ENCODE data around the gene INPP5B. TPM values are rescaled to one million over a fixed set of nuclear protein-coding genes. Genes with fewer than 3 reads are reported as not detected.
A peak's percentile ranks its signal among the peaks of the same experiment; 100 is the strongest.
"Not testable (repeated sequence)": the region's sequence is repeated elsewhere in the genome, so short reads cannot be mapped to it uniquely, and the experiment has no call there.

The INPP5B gene
- total RNA-seq, 2 donors from 2014 or later, result 13.4 to 19.7 TPM

DNA sequence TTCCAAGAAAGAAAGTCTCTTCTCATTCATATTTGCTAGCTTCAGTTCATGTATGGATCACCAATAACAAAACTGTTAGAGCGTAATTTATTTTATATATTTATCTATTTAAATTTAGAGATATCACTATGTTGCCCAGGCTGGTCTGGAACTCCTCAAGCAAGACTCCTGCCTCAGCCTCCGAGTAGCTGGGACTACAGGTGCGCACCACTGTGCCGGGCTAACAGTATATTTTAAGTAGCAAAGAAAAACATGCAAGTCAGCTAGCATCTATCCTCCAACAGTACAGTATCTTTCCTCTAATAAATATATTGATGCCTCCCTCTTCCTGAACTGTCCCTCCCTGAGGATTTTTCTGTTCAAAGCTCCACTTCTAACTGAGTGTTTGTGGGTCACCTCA is 21.5 kb downstream of the INPP5B start:
- intact Hi-C loops (cut with DNase I), result no loop called here
- DNase-seq, result no peak
- no peak for ATAC-seq

DNA sequence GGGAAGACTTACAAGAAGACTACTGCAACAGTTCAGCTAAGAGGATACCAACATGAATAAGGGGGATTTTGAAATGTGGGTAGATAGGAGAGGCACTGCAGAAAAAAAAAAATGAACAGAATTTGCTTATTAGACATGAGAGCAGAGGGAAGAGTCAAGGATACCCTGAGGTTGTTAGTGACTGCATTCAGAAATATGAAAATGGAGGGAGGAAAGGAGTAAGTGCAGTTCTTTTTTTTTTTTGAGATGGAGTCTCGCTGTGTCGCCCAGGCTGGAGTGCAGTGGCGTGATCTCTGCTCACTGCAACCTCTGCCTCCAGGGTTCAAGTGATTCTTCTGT is 23.3 kb downstream of the INPP5B start:
- no peak for ATAC-seq
- intact Hi-C loops (cut with DNase I), result no loop called here
- no peak for DNase-seq

DNA sequence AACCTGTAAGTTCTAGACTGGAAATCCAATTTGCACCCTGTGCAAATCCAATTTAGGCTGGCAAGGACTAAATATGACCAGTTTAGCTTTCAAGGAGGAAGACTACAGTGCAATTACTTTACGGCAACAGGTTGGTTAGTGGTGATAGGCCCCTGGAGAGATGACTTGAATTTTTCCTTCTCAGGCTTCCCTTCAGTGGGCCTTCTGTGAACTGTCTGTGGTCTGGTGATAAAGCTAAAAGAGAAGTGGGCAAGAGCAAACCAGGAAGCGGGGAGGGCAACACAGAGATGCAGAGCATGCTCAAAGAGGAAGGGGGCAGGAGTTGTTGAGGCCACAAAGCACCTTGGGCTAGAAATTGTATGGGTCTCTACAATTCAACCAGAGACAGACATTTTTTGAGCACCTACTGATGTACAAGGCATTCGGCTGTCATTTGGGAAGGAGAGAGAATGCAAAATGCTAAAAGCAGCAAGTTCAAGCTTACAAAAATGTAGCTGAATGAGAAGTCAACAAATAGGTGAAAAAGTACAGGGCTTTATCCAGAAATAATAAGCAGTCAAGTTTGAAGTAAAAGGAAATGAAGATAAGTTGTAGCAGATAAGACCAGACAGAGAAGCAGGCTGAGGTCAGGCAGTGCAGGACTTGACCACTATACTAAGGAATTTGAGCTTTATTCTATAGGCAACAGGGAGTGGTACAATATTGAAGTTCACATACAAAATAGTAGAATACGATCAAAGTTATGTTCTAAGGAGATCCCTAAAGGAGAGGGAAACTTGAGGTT is 23.9 kb downstream of the INPP5B start:
- no peak for DNase-seq
- intact Hi-C loops (cut with DNase I), result no loop called here
- peak in 1 of 2 donors; percentile 33 for ATAC-seq

- ATAC-seq (no peak), DNase-seq (no peak)
- intact Hi-C loops (cut with DNase I), result no loop called here
Observed at GRCh38 chr1:37919277-37919676, 27.6 kb downstream of the INPP5B start.

DNA sequence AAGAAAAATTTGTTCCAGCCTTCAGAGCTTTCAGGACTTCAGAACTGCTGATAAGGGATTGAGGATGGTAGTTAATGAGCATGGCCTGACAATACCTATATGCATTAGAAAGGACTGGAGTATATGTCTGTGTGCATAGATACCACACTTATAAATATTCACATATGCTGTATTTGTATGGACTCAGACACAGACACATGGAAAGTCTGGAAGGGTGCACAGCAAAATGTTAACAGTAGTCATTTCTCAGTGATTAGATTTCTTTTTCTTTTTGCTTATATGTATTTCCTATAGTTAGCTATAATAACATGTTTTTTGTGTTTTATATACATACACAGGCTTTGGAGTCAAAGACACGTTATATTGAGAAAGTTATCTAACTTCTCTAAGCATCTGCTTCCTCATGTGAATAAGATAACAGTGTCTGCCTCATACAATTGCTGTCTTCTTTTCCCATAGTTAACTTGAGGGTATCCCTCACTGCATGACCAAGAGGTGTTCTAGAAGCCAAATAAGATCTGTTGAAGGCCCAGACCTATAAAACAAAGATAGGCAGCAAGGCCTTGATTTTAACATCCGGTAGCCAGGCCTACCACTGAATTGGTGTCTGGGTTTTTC is 31.3 kb downstream of the INPP5B start:
- DNase-seq, result no peak
- ATAC-seq, result no peak
- intact Hi-C loops (cut with DNase I), result no loop called here

DNA sequence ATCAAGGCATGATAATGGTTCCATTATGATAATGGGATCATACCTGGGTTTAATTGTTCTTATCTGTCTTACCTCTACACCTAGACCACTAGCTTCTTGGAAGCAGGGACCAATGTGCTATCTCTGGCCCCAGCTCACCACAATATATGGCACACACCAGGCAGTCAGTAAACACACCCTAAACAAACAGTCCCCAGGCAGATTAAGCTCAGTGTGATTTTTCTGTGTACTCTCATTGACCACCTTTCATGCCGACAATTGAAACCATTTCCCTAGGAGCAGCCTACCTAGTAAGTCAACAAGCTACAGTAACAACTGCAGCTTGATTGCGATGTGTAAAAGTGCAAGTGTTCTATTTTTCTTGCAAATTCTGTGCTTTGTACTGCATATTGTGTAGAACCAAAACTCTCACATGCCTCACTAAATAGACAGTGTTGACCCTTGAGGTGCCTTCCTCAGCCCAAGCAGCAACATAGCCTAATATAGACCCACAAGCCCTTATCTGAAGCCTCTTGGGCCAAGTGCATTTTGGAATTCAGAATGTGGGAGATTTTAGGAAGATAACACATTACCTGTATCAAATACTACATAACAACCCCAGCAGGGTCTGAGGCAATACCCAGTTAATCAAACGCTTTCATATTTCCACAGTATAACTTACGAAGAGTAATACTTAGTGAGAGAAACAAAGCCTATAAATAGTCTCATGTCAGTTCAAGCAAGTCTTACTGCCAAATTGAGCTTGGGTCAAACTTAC is 32.0 kb downstream of the INPP5B start:
- DNase-seq, result no peak
- ATAC-seq, result peak in 1 of 2 donors; percentile 44
- intact Hi-C loops (cut with DNase I), result no loop called here

DNA sequence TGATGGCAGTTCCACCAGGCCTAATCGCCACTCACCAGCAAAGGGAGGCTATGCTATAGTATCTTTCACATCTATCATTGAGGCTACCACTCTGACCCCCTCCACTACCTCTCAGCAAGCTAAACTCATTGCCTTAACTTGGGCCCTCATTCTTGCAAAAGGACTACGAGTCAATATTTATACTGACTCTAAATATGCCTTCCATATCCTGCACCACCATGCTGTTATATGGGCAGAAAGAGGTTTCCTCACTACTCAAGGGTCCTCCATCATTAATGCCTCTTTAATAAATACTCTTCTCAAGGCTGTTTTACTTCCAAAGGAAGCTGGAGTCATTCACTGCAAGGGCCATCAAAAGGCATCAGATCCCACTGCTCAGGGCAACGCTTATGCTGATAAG is 35.4 kb downstream of the INPP5B start:
- intact Hi-C loops (cut with DNase I); ATAC-seq; DNase-seq: not testable (repeated sequence)

GRCh38 chr1:37910886-37911285 is 36.0 kb downstream of the INPP5B start:
- ATAC-seq; intact Hi-C loops (cut with DNase I): not testable (repeated sequence)

GRCh38 chr1:37908531-37908930 is 38.3 kb downstream of the INPP5B start:
- DNase-seq; ATAC-seq; intact Hi-C loops (cut with DNase I): not testable (repeated sequence)

More at GRCh38 chr1:37910886-37911285, 36.0 kb downstream of the INPP5B start:
- DNase-seq, result not testable (repeated sequence)

GRCh38 chr1:37907416-37908125 is 39.3 kb downstream of the INPP5B start:
- DNase-seq; intact Hi-C loops (cut with DNase I); ATAC-seq: not testable (repeated sequence)

DNA sequence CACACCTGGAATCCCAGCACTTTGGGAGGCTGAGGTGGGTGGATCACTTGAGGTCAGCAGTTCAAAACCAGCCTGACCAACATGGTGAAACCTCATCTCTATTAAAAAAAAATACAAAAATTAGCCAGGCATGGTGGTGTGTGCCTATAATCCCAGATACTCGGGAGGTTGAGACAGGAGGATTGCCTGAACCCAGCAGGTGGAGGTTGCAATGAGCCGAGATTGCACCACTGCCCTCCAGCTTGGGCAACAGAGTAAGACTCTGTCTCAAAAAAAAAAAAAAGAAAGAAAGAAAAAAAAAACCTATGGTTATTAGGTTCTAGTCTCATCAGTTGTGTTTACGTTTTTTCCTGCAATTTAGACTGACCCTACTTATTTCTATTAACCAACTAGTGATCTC is 40.3 kb downstream of the INPP5B start:
- intact Hi-C loops (cut with DNase I); ATAC-seq; DNase-seq: not testable (repeated sequence)

DNA sequence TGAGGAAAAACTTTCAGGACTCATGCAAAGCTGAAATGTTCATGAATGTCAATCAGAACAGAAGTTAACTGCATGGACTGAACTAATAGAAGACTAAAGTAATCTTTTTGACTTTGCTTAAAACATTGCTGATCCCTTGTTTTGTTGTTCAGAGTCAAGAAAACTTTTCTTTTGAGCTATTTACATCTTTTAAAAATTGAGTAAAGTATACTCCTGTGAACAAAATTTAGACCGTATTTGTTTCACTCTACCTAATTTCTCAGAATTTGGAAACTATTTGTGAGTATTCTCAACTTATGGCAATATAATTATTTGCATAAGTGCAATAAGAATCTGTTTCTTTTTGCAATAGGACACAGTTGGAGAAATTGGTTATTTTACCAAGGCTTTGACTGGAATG is 41.1 kb downstream of the INPP5B start:
- DNase-seq (no peak), ATAC-seq (no peak)
- intact Hi-C loops (cut with DNase I), result no loop called here

GRCh38 chr1:37903921-37904320 is 42.9 kb downstream of the INPP5B start:
- intact Hi-C loops (cut with DNase I); ATAC-seq; DNase-seq: not testable (repeated sequence)

DNA sequence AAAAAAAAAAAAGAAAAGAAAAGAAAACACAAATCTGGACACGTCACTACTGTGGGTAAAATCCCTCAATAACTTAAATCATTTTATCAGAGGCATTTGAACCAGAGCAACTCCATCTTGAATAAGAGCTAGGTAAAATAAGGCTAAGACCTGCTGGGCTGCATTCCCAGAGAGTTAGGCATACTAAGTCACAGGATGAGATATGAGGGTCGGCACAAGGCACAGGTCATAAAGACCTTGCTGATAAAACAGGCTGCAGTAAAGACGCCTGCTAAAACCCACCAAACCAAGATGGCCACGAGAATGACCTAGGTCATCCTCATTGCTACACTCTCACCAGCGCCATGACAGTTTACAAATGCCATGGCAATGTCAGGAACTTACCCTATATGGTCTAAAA is 43.9 kb downstream of the INPP5B start:
- intact Hi-C loops (cut with DNase I), result no loop called here
- DNase-seq (no peak), ATAC-seq (no peak)

GRCh38 chr1:37901893-37902225 is 45.0 kb downstream of the INPP5B start:
- ATAC-seq, result no peak
- intact Hi-C loops (cut with DNase I), result no loop called here

DNA sequence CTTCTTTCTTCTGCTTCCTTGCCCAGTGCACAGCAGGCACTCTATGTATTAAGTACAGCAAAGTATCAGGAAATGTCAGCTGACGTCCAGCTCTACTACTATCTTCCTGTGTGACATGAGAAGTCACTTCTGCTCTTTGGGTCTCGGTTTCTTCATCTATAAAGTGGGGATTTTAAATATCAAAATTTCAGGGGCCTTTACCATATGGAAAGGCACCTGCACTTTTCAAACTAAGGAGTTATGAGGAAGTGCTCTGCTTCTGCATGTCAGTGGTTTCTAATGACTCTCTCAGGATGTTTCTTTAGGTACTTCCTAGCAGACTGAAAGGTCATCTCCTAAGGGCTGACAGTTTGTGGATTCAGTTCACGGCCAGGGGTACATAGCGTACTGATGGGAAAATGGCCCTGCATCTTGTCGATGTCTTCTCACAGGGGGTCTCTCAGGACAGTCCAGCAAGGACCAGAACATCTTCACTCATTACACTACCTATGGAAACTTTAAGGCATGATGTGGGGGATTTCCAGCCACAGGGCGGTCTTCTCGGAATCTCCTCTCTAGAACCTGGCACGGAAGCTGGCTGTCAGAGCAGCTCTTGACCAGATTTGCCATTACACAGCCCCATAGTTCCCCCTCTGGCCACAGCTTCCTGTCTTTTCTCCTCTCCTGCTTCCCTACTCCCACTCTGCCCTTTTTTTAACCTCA is 45.5 kb downstream of the INPP5B start:
- intact Hi-C loops (cut with DNase I), result no loop called here
- no peak for ATAC-seq

More at GRCh38 chr1:37901893-37902225, 45.0 kb downstream of the INPP5B start:
- no peak for DNase-seq

GRCh38 chr1:37897563-37897962 is 49.3 kb downstream of the INPP5B start:
- not testable (repeated sequence) for DNase-seq, ATAC-seq
- intact Hi-C loops (cut with DNase I), result loop anchor here in 1 of 2 donors (10.0 kb wide), 1 partner anchor 57 kb away; no protein-coding TSS in a partner anchor

More for the DNA sequence above, 45.5 kb downstream of the INPP5B start:
- DNase-seq, result no peak

GRCh38 chr1:37893673-37894072 is 53.2 kb downstream of the INPP5B start:
- intact Hi-C loops (cut with DNase I), result loop anchor here (5.0 to 10.0 kb wide), 2 partner anchors 61 to 84 kb away; no protein-coding TSS in a partner anchor
- ATAC-seq (no peak), DNase-seq (no peak)
